ENCODE measurements around the gene THSD4.

- TF ChIP-seq POLR2A (IDR thresholded peaks at IDR 0.05) (no peak), CTCF (IDR thresholded peaks at IDR 0.05) (no peak)
Measured at GRCh38 chr15:71251584-71252043, 136.3 kb downstream of the THSD4 start.
